GM21717 (cell line): Measurements from ENCODE around the gene NEDD4.
A peak's percentile ranks its signal among the peaks of the same experiment; 100 is the strongest.
"Not testable (repeated sequence)": the region's sequence is repeated elsewhere in the genome, so short reads cannot be mapped to it uniquely, and the experiment has no call there.

Source experiments
- ATAC-seq: cut with Tn5 transposase; IDR thresholded peaks from one replicate; pipeline ENCODE4 v1.9.1; 2021; ENCODE audit warnings: mild to moderate bottlenecking, moderate library complexity; ENCODE audit not compliant: unreplicated experiment

The NEDD4 gene

DNA sequence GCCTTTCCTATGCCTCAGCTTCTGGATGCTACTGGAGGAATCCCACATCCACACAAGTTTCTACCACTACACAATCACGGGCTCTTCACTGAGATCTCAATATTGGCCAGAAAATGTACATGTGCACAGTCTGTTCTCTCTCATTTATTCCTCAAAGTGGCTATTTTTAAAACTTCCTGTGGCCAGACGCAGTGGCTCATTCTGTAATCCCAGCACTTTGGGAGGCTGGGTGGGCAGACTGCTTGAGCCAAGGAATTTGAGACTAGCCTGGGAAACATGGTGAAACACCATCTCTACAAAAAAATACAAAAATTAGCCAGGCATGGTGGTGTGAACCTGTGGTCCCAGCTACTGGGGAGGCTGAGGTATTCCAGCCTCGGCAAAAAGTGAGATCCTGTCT is 159.1 kb downstream of the NEDD4 start:
- ATAC-seq, result no peak

- peak; percentile 89 for ATAC-seq
Measured at GRCh38 chr15:55829826-55830225, 163.6 kb downstream of the NEDD4 start.

DNA sequence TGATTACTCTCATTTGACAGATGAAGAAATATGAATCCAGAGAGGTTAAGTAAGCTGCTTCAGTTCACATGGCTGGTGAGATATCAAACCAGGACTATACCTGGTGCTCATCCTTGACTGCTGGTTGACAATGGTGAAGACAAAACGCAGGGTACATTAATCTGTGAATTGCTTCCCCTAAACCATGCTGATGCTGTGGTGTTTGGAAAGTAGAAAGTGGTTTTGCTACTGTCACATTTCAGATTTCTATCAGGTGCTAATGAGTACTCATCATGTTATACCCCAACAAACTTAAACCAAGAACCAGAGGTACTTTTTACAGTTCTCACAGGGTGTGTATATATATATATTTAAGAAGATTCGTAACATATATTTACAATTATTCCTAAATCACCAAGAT is 165.5 kb downstream of the NEDD4 start:
- no peak for ATAC-seq

DNA sequence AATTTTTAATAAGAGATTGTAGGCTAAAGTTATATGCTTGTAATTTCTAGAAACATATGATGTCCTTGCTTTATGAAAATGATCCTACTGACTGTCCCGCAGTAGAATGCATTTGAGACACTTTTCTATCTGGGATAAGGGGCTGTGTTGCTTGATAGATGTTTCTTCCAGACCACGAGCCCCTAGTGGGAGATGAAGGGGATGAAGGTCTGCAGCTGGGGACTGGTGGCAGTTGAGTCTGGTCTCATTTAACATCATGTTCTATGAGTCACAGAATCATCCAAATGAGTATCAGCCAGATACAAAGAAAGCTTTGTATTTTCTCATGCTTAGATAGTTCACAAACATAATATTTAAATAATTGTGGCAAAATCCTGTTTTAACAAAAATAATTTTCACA is 166.2 kb downstream of the NEDD4 start:
- ATAC-seq, result no peak

DNA sequence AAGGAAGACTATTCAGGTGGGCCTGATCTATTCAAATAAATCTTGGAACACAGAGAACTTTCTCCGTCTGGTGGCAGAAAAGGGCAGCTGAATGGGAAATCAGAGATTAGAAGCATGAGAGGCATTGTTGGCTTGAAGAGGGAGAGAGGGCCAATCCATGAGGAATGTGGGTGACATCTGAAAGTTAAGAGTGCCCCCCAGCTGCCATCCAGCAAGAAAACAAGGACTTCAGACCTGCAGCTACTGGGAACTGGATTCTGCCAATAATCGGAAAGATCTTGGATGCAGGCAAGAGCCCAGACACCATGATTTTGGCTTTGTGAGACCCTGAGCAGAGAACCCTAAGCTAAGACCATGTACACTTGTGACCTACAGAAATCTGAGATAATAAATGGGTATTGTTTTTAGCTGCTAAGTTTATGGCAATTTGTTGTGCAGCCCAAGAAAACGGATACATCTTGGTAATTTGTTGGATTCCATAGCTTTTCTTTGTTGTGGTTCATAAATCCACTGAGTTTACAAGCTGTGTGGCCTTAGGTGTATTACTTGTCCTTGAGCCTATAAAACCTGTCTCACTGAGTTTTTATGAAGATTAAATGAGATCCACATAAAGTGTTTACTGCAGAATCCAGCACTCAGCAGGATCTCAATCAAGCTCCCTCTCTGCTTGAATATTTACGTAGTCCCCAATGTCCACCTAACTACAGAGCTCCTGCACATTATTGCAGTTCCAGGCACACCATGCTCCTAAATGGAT is 168.4 kb downstream of the NEDD4 start:
- no peak for ATAC-seq

DNA sequence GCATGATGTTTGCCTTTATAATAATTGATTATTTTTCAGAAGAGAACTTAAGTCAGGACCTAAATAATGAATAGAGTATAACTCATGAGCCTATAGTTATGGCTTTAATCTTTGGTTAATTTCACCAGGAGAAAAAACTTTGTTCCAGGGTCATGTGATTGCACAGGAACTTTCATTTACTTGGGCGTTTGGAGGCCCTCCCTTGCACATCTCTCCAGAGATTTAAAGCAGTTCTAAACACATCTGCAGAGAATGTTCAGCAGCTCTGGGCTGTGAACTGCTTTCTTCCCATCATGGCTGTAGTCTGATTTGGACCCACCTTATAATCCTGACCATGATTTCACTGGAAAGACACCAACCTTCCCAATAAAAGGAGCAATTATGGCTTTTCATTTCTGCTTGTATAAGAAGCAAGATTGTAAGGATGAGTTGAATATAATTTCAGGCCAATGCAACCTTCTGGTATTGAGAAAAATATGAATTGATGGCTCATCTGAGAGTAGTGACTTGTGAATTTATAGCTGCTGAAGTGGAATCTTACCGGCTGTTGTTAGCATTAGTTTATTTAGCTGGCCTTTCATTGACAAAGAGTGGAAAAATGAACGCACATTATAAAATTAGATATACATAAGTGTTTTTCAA is 169.6 kb downstream of the NEDD4 start:
- no peak for ATAC-seq

DNA sequence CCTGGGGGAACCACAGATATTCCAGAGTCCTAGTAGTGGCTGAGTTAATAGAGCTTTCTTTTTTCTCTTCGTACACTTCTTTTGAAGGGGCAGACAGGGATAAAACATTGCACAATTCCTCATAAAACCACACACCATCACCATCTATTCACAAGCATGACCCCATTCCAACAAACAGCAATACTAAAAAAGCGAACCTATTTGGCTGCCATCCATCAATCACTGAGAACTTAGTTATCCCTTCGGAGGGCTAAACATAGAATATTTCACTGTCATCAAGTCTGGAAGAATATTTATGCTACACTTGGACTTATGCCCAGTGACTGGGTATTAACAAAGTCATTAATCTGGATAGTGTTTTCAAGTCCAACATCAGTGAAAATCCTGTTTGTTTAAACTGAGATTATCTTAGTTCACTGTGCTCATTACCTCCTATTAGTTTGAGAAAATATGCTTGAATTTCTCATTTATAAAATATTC is 170.2 kb downstream of the NEDD4 start:
- no peak for ATAC-seq

DNA sequence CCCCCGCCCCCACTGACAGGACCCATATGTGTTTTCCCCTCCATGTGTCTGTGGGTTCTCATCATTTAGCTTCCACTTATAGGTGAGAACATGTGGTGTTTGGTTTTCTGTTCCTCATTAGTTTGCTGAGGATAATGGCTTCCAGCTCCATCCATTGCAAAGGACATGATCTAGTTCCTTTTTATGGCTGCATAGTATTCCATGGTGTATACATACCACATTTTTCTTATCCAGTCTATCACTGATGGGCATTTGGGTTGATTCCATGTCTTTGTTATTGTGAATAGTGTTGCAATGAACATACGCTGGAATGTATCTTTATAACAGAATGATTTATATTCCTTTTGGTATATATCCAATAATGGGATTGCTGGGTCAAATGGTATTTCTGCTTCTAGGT is 171.7 kb downstream of the NEDD4 start:
- not testable (repeated sequence) for ATAC-seq

DNA sequence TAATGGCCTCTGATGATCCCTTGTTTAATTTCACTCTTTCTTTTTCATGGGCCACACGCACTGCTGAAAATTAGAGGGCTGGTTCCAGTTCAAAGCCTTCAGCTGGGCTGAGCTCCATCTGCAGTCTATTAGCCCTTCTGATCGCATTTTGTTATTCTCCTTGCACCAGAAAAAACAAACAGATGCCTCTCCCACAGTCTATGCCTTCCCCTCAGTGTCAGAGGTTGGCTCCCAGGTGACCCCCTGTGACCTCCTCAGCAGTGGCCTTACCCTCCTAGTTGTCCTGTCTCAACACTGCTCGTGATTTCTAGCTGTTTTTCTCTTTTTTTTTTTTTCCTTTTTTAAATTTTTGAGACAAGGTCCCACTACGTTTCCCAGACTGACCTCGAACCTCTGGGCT is 173.4 kb downstream of the NEDD4 start:
- ATAC-seq, result no peak

DNA sequence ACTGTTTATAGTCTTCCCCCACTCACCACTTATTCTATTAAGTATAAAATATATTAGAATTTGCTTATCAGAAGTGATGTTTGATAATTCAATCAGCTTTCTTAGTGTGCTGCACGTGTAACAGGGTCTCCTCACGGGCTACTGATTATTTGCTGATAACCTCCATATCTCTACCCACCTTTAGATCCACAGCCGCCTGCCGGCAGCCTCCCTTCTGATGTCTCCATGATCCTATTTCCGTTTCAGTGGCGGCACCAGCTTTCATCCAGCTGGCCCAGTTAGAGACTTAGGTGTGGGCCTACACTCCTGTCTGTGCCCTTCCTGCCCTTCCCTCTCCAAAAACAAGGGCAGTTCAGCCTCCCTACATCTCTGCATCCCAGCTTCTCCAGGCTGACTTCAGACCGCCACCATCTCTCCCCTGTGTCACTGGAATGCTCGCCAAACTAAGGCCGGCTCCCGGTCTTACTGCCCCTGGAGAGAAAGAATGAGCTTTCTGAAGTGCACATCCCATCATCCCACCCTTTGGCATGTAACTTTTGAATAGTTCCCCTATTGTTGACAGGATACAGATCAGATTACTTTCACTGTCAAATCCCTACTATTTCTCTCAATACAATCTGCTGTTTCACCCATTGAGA is 173.9 kb downstream of the NEDD4 start:
- ATAC-seq, result no peak

DNA sequence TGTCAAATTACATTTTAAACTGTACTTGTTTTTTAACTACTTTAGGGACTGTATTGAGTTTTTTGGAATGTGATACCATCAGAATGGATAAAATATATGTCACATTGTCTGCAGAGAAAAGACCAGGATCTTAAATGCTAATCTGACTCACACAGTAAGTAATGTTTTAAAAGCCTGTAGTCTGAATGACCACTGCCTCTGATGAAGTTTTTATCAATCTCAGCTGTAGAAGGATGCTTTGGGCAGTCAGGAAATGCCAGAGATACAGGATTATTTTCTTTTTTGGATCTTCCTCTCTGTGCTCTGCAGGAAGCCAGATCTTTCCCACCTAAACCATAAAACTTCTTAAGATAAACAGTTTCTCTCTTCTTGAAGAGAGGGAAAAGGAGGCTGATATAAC is 177.4 kb downstream of the NEDD4 start:
- ATAC-seq, result no peak

DNA sequence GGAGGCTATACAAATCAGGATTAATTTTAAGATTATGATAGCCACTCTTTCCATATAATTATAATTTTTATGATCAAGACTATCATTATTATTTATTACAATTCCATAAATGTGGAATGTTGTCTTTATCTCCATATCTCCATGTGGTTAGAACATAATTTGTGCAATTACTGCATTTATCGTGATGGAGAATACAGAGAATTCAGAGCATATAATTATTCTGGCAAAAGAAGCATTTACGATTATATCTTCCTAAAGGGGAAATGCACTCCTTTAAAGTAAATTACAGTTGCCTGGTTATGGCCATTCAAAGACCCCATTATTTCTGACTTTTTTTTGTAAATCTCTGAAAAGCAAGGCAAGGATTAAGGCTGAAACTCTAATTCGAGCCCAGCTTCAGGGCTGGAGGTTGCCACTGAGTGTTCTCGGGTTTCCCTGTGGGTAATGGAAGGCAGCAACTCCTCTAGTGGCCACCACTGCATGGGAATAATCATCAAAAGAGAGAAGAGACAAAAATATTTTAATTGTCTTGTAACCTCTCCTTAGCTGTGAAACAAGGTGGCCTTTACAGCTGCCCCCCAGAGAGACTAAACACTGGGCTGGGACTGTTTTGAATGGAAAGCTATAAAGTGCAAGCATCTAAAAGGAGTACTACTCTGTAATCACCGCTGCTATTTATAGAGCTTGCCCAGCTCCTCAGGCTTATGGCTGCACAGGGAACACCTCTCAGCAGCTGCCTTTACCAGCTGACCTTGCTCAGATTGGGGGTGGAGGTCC is 190.6 kb downstream of the NEDD4 start:
- no peak for ATAC-seq

GRCh38 chr15:55800216-55800615 is 193.2 kb downstream of the NEDD4 start:
- ATAC-seq, result no peak

- no peak for ATAC-seq
Measured at GRCh38 chr15:55799291-55800212, 193.9 kb downstream of the NEDD4 start.

GRCh38 chr15:55796321-55796965 is 197.0 kb downstream of the NEDD4 start:
- ATAC-seq, result no peak

- ATAC-seq, result no peak
Measured at GRCh38 chr15:55795031-55795430, 198.4 kb downstream of the NEDD4 start.

- ATAC-seq, result no peak
Measured at GRCh38 chr15:55791551-55792400, 201.6 kb downstream of the NEDD4 start.

GRCh38 chr15:55789066-55789660 is 204.2 kb downstream of the NEDD4 start:
- no peak for ATAC-seq
